ENCODE measurements around the gene MTUS2. TPM values are rescaled to one million over a fixed set of nuclear protein-coding genes. Genes with fewer than 3 reads are reported as not detected.

MTUS2 gene
- polyA plus RNA-seq, 2 of the 4 experiments (the other 2 are of a cell fraction) = not detected

DNA sequence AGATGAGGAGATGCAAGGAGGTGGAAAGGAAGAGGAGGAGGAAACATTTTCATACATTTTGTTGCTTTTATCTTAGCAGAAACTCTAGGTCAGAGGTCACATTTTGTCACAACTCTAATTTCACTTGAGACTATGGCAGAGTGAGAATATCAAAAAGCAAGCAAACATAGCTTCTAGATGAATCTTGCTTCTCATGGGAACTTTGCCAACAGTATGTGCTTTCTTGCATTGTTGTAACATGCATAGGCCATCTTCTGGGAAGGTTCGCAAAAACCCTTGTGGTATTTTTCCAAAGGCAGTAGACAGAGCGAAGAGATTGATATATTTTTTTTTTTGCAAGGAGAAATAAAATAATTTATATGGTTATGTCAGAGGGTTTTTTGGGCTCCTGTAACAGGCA, 291.3 kb downstream of the MTUS2 start:
- no peak for DNase-seq (ENCODE audit: low read depth in 1 of 2, low spot score in 1 of 2)
- Histone ChIP-seq H3K4me1 (no peaks in the 10 kb centered on the region), H3K27ac (no peak overlapping the region), H3K9me3 (no peaks in the 10 kb centered on the region), H3K4me3 (no peak overlapping the region), H3K4me2 (no peak overlapping the region)
- no peak for ATAC-seq
- no peak for TF ChIP-seq CHD2 (IDR thresholded peaks at IDR 0.05; ENCODE audit: low read length, partially characterized antibody)
- TF ChIP-seq, protein P1, sequence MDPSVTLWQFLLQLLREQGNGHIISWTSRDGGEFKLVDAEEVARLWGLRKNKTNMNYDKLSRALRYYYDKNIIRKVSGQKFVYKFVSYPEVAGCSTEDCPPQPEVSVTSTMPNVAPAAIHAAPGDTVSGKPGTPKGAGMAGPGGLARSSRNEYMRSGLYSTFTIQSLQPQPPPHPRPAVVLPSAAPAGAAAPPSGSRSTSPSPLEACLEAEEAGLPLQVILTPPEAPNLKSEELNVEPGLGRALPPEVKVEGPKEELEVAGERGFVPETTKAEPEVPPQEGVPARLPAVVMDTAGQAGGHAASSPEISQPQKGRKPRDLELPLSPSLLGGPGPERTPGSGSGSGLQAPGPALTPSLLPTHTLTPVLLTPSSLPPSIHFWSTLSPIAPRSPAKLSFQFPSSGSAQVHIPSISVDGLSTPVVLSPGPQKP (IDR thresholded peaks at IDR 0.05; ENCODE audit: low read depth, low read length) = no peak
- ChIA-PET POLR2A (no interaction called here), CTCF (no interaction called here)
- WGBS (ENCODE audit: missing lambda C conversion rate) = 40% methylated on average over 2 of the region's 2 CpGs
- no peak for FAIRE-seq

DNA sequence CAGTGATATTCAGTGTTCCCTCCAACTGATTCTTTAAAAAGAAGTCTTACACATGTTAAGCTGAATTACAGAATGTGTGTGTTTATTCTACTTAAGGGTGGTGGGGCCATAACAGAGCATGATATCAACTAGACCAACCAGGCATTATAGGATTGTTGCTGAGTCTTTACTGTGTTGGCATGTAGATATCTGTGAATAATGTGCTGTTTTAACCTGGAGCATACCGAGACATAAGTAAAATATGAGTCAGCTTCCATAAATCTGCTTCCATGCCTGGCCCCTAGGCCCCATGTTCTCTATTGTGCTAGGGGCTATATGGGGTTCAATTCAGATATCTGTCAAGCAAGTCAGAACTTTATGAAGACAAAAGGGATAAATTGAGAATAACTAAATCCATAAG, 295.7 kb downstream of the MTUS2 start:
- Histone ChIP-seq H3K9me3 (no peaks in the 10 kb centered on the region), H3K4me2 (no peak overlapping the region), H3K4me3 (no peak overlapping the region), H3K4me1 (no peaks in the 10 kb centered on the region), H3K27ac (no peak overlapping the region)
- DNase-seq (ENCODE audit: low read depth in 1 of 2, low spot score in 1 of 2) (no peak), FAIRE-seq (no peak), ATAC-seq (no peak)
- ChIA-PET POLR2A (no interaction called here), CTCF (no interaction called here)
- WGBS (ENCODE audit: missing lambda C conversion rate) = 0% methylated on average over 1 of the region's 1 CpG
- TF ChIP-seq MAFK (IDR thresholded peaks at IDR 0.05; ENCODE audit: partially characterized antibody) (no peak), HOXB5 (CRISPR knock-in tag; IDR thresholded peaks at IDR 0.05) (no peak), JUNB (IDR thresholded peaks at IDR 0.05) (no peak), NFE2L2 (conservative IDR thresholded peaks at IDR 0.05; ENCODE audit: low read length) (no peak), KDM5A (IDR thresholded peaks at IDR 0.05) (no peak), ZFP36 (IDR thresholded peaks at IDR 0.05; ENCODE audit: borderline replicate concordance, partially characterized antibody) (no peak), NR3C1 (IDR thresholded peaks at IDR 0.05) (no peak), CHD4 (IDR thresholded peaks at IDR 0.05; ENCODE audit: borderline replicate concordance) (no peak), ZC3H11A (IDR thresholded peaks at IDR 0.05) (no peak), CEBPB (IDR thresholded peaks at IDR 0.05) (no peak), RNF2 (IDR thresholded peaks at IDR 0.05; ENCODE audit: borderline replicate concordance, low read depth) (no peak), RARB (CRISPR knock-in tag; IDR thresholded peaks at IDR 0.05) (no peak), ESRRA (IDR thresholded peaks at IDR 0.05; ENCODE audit: borderline replicate concordance, low read length) (no peak), RFX5 (IDR thresholded peaks at IDR 0.05) (no peak), MYC (IDR thresholded peaks at IDR 0.05; ENCODE audit: borderline replicate concordance, low read length) (no peak)
- TF ChIP-seq, protein P2, sequence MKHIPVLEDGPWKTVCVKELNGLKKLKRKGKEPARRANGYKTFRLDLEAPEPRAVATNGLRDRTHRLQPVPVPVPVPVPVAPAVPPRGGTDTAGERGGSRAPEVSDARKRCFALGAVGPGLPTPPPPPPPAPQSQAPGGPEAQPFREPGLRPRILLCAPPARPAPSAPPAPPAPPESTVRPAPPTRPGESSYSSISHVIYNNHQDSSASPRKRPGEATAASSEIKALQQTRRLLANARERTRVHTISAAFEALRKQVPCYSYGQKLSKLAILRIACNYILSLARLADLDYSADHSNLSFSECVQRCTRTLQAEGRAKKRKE (CRISPR knock-in tag; IDR thresholded peaks at IDR 0.05; ENCODE audit: low read depth) = no peak
- TF ChIP-seq, protein P3, sequence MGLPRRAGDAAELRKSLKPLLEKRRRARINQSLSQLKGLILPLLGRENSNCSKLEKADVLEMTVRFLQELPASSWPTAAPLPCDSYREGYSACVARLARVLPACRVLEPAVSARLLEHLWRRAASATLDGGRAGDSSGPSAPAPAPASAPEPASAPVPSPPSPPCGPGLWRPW (IDR thresholded peaks at IDR 0.05) = no peak
- TF ChIP-seq, protein P4, sequence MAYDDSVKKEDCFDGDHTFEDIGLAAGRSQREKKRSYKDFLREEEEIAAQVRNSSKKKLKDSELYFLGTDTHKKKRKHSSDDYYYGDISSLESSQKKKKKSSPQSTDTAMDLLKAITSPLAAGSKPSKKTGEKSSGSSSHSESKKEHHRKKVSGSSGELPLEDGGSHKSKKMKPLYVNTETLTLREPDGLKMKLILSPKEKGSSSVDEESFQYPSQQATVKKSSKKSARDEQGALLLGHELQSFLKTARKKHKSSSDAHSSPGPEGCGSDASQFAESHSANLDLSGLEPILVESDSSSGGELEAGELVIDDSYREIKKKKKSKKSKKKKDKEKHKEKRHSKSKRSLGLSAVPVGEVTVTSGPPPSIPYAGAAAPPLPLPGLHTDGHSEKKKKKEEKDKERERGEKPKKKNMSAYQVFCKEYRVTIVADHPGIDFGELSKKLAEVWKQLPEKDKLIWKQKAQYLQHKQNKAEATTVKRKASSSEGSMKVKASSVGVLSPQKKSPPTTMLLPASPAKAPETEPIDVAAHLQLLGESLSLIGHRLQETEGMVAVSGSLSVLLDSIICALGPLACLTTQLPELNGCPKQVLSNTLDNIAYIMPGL (CRISPR knock-in tag; IDR thresholded peaks at IDR 0.05; ENCODE audit: borderline replicate concordance) = no peak

DNA sequence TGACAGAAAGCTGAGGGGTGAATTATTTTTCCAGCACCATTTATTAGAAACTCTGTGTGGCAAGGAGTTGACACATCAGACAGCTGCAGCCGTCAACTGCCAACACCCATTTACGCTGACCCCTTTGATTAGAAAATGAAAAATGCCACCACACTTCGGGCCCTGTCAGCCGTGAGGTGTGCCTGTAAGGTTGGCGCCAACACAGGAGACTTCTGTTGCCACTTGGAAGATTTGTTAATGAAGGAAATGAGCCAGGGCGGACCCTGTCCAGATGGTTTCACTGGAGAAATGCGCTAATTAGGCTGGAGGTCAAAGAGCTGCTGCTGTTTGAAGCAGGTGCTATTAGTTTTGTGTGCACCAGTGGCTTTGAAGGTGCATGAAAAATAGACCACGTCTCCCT, 297.5 kb downstream of the MTUS2 start:
- Histone ChIP-seq H3K4me3 (no peak overlapping the region), H3K4me1 (no peaks in the 10 kb centered on the region), H3K9me3 (no peaks in the 10 kb centered on the region), H3K27ac (no peak overlapping the region), H3K4me2 (no peak overlapping the region)
- 22% methylated on average over 8 of the region's 8 CpGs for WGBS (ENCODE audit: missing lambda C conversion rate)
- CTCF ChIA-PET = no interaction called here
- POLR2A ChIA-PET = no interaction called here
- no peak for DNase-seq (ENCODE audit: low read depth in 1 of 2, low spot score in 1 of 2)
- no peak for FAIRE-seq
- ATAC-seq = no peak
- TF ChIP-seq RFX5 (IDR thresholded peaks at IDR 0.05) (no peak), HOXB5 (CRISPR knock-in tag; IDR thresholded peaks at IDR 0.05) (no peak), PHF8 (IDR thresholded peaks at IDR 0.05; ENCODE audit: borderline replicate concordance, low read depth) (no peak), NR3C1 (IDR thresholded peaks at IDR 0.05) (no peak), RCOR1 (IDR thresholded peaks at IDR 0.05; ENCODE audit: low read depth, low read length) (no peak), EP300 (IDR thresholded peaks at IDR 0.05) (no peak), EHMT2 (IDR thresholded peaks at IDR 0.05; ENCODE audit: low read depth) (no peak), ZSCAN20 (CRISPR knock-in tag; IDR thresholded peaks at IDR 0.05) (no peak), BHLHE40 (IDR thresholded peaks at IDR 0.05; ENCODE audit: low read depth, low read length) (no peak)
- TF ChIP-seq, protein P5, sequence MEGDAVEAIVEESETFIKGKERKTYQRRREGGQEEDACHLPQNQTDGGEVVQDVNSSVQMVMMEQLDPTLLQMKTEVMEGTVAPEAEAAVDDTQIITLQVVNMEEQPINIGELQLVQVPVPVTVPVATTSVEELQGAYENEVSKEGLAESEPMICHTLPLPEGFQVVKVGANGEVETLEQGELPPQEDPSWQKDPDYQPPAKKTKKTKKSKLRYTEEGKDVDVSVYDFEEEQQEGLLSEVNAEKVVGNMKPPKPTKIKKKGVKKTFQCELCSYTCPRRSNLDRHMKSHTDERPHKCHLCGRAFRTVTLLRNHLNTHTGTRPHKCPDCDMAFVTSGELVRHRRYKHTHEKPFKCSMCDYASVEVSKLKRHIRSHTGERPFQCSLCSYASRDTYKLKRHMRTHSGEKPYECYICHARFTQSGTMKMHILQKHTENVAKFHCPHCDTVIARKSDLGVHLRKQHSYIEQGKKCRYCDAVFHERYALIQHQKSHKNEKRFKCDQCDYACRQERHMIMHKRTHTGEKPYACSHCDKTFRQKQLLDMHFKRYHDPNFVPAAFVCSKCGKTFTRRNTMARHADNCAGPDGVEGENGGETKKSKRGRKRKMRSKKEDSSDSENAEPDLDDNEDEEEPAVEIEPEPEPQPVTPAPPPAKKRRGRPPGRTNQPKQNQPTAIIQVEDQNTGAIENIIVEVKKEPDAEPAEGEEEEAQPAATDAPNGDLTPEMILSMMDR (IDR thresholded peaks at IDR 0.05) = no peak
